ENCODE data around the gene PACSIN2.
A peak's percentile ranks its signal among the peaks of the same experiment; 100 is the strongest.

Gene PACSIN2

GRCh38 chr22:42947211-42947990, 67.5 kb downstream of the PACSIN2 start:
- H3K9me3 ChIP-seq: no peaks in the 10 kb centered on the region
- TF ChIP-seq, protein P1, sequence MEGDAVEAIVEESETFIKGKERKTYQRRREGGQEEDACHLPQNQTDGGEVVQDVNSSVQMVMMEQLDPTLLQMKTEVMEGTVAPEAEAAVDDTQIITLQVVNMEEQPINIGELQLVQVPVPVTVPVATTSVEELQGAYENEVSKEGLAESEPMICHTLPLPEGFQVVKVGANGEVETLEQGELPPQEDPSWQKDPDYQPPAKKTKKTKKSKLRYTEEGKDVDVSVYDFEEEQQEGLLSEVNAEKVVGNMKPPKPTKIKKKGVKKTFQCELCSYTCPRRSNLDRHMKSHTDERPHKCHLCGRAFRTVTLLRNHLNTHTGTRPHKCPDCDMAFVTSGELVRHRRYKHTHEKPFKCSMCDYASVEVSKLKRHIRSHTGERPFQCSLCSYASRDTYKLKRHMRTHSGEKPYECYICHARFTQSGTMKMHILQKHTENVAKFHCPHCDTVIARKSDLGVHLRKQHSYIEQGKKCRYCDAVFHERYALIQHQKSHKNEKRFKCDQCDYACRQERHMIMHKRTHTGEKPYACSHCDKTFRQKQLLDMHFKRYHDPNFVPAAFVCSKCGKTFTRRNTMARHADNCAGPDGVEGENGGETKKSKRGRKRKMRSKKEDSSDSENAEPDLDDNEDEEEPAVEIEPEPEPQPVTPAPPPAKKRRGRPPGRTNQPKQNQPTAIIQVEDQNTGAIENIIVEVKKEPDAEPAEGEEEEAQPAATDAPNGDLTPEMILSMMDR (IDR thresholded peaks at IDR 0.05): no peak
- peak overlapping the region; percentile 77 for H3K27ac ChIP-seq
- peaks cover 27% of the 10 kb centered on the region in 2 experiments for H3K4me1 ChIP-seq (ENCODE audit: control insufficient read depth in 1 of 2, insufficient read depth in 1 of 2, low read depth in 1 of 2, low read length in 1 of 2)
- no peaks in the 10 kb centered on the region for H3K36me3 ChIP-seq
- H3K27me3 ChIP-seq: no peaks in the 10 kb centered on the region
- no peak overlapping the region for H3K4me3 ChIP-seq (ENCODE audit: low read depth in 1 of 2, low read length in 1 of 2)

- Histone ChIP-seq H3K4me1 (ENCODE audit: control insufficient read depth in 1 of 2, insufficient read depth in 1 of 2, low read depth in 1 of 2, low read length in 1 of 2) (peaks cover 27% of the 10 kb centered on the region in 2 experiments), H3K36me3 (no peaks in the 10 kb centered on the region), H3K9me3 (no peaks in the 10 kb centered on the region), H3K27ac (peak overlapping the region; percentile 77), H3K4me3 (ENCODE audit: low read depth in 1 of 2, low read length in 1 of 2) (peak overlapping the region in 1 of 2 experiments; percentile 7), H3K27me3 (no peaks in the 10 kb centered on the region)
- TF ChIP-seq, protein P1 (IDR thresholded peaks at IDR 0.05): no peak
Observed at GRCh38 chr22:42946546-42947198, 68.3 kb downstream of the PACSIN2 start.

- Histone ChIP-seq H3K9me3 (no peaks in the 10 kb centered on the region), H3K36me3 (no peaks in the 10 kb centered on the region), H3K4me1 (ENCODE audit: control insufficient read depth in 1 of 2, insufficient read depth in 1 of 2, low read depth in 1 of 2, low read length in 1 of 2) (peaks cover 27% of the 10 kb centered on the region in 2 experiments), H3K27ac (peak overlapping the region; percentile 77), H3K27me3 (no peaks in the 10 kb centered on the region), H3K4me3 (ENCODE audit: low read depth in 1 of 2, low read length in 1 of 2) (peak overlapping the region in 1 of 2 experiments; percentile 30)
- TF ChIP-seq, protein P1 (IDR thresholded peaks at IDR 0.05): no peak
Observed at GRCh38 chr22:42945736-42946135, 69.2 kb downstream of the PACSIN2 start.

DNA sequence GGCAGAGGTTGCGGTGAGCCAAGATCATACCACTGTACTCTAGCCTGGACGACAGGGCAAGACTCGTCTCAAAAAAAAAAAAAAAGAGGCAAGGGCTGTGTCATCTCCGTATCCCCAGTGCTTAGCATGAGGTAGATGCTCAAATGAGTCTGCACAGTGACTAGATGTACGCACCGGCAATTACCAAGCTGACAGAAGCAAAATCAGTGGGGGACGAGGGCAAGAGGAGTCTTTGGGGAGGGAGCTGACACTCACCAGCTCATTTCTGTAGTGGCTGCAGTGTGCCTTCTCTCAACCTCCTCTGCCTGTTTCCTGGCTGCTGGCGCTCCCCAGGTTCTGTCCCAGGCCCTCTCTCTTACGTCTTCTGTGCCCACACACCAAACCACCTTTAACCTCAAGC, 69.9 kb downstream of the PACSIN2 start:
- H3K9me3 ChIP-seq: no peaks in the 10 kb centered on the region
- peak overlapping the region; percentile 77 for H3K27ac ChIP-seq
- H3K4me1 ChIP-seq (ENCODE audit: control insufficient read depth in 1 of 2, insufficient read depth in 1 of 2, low read depth in 1 of 2, low read length in 1 of 2): peaks cover 27% of the 10 kb centered on the region in 2 experiments
- TF ChIP-seq, protein P1 (IDR thresholded peaks at IDR 0.05): no peak
- no peaks in the 10 kb centered on the region for H3K36me3 ChIP-seq
- no peaks in the 10 kb centered on the region for H3K27me3 ChIP-seq
- no peak overlapping the region for H3K4me3 ChIP-seq (ENCODE audit: low read depth in 1 of 2, low read length in 1 of 2)

- Histone ChIP-seq H3K27ac (no peak overlapping the region), H3K9me3 (no peaks in the 10 kb centered on the region), H3K36me3 (no peaks in the 10 kb centered on the region), H3K4me1 (ENCODE audit: control insufficient read depth in 1 of 2, insufficient read depth in 1 of 2, low read depth in 1 of 2, low read length in 1 of 2) (peaks cover 33% of the 10 kb centered on the region in 2 experiments), H3K27me3 (no peaks in the 10 kb centered on the region), H3K4me3 (ENCODE audit: low read depth in 1 of 2, low read length in 1 of 2) (no peak overlapping the region)
- TF ChIP-seq, protein P1 (IDR thresholded peaks at IDR 0.05): no peak
Observed at GRCh38 chr22:42944409-42944808, 70.5 kb downstream of the PACSIN2 start.
